GM21515 (cell line): Measurements from ENCODE around the gene P3H2.
"Not testable (repeated sequence)": the region's sequence is repeated elsewhere in the genome, so short reads cannot be mapped to it uniquely, and the experiment has no call there.

Experiments used
- ATAC-seq: cut with Tn5 transposase; IDR thresholded peaks from one replicate; pipeline ENCODE4 v1.9.1; 2021; ENCODE audit not compliant: unreplicated experiment

Gene P3H2, protein sequence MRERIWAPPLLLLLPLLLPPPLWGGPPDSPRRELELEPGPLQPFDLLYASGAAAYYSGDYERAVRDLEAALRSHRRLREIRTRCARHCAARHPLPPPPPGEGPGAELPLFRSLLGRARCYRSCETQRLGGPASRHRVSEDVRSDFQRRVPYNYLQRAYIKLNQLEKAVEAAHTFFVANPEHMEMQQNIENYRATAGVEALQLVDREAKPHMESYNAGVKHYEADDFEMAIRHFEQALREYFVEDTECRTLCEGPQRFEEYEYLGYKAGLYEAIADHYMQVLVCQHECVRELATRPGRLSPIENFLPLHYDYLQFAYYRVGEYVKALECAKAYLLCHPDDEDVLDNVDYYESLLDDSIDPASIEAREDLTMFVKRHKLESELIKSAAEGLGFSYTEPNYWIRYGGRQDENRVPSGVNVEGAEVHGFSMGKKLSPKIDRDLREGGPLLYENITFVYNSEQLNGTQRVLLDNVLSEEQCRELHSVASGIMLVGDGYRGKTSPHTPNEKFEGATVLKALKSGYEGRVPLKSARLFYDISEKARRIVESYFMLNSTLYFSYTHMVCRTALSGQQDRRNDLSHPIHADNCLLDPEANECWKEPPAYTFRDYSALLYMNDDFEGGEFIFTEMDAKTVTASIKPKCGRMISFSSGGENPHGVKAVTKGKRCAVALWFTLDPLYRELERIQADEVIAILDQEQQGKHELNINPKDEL

DNA sequence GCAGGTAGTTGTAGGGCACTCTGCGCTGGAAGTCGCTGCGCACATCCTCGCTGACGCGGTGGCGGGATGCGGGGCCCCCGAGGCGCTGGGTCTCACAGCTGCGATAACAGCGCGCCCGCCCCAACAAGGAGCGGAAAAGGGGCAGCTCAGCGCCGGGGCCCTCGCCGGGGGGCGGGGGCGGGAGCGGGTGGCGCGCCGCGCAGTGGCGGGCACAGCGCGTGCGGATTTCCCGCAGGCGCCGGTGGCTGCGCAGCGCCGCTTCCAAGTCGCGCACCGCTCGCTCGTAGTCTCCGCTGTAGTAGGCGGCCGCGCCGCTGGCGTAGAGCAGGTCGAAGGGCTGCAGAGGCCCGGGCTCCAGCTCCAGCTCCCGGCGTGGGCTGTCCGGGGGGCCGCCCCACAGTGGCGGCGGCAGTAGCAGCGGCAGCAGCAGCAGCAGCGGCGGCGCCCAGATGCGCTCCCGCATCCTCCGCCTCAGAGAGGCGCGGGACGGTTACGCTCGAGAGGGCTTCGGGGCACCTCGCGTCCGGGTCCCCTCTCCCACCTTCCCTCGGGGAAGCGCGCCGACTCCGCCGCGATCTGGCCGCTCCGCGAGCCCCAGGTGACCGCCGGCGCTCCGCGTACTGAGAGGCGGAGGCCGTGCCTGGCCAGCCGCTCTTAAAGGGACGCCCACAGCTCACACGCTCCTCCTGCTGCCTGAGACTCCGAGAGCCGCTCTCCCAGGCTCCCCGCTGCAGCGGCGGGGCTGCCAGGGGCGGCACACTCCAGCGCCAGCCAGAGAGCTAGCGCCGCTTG is at the start of gene P3H2:
Gene P3H2, minus strand, starts transcription at position 629 of the 792 bp plus-strand sequence. Its CDS starts 166 bp downstream, at position 463.
- peak; percentile 72 for ATAC-seq

DNA sequence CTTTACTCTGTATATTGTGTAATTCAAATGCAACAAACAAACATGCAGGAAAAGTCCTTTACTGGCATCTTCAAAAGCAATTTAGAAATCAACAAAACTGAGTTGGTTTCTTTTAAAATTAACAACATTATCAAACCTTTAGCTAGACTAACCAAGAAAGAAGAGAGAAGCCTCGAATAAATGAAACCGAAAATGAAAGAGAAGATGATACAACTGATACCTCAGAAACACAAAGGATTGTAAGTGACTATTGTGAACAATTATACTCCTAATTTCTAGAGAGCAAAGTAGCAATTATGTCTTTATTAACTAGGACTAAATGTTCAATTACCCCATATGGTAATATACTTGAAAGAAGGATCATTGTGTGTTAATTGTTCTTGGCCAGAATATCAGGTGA is 49.2 kb upstream of the P3H2 start:
- ATAC-seq, result peak; percentile 73

DNA sequence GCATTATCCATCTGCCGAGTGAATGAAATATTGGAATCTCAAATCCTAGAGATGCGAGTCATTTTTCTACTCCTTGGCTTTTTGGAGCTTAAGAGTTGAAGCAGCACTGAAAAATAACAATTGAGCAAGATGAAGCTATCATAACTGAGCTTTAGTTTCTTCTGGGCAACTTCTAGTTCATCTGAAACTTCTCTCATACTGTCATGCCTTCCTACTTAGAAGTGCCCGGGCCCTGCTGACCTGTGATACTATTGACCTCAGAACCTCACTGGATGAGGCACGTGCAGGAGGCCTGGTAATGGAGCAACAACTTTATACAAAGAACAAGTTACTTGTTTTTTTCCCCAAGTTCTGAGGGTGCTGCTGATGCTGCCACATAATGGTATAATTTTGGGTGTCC is 48.5 kb upstream of the P3H2 start:
- peak; percentile 32 for ATAC-seq

GRCh38 chr3:190167936-190168680 is 47.4 kb upstream of the P3H2 start:
- no peak for ATAC-seq

- no peak for ATAC-seq
Measured at GRCh38 chr3:190166948-190167347, 46.3 kb upstream of the P3H2 start.

GRCh38 chr3:190165253-190165652 is 44.6 kb upstream of the P3H2 start:
- ATAC-seq, result no peak

- not testable (repeated sequence) for ATAC-seq
Measured at GRCh38 chr3:190162013-190162412, 41.3 kb upstream of the P3H2 start.

GRCh38 chr3:190159902-190160435 is 39.3 kb upstream of the P3H2 start:
- no peak for ATAC-seq

- no peak for ATAC-seq
Measured at GRCh38 chr3:190158261-190158660, 37.6 kb upstream of the P3H2 start.

DNA sequence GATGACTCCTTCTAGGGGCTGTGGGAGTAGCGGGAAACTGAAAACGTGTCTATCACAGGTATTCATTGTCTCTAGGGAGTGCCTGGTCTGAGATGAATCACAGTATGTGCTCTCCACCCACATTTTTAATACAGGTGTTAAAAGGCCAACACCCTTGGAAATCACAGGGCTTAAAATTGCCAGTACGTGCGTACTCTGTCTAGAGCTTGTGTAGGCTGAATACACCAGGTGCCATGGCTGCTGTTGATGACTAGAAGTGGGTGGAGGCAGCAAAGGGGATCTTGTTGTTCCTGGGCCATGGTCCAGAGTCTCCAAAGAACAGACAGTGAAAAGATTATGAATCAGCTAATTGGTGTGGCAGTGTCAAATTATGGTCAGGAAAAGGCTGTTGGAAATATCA is 35.1 kb upstream of the P3H2 start:
- ATAC-seq, result no peak

DNA sequence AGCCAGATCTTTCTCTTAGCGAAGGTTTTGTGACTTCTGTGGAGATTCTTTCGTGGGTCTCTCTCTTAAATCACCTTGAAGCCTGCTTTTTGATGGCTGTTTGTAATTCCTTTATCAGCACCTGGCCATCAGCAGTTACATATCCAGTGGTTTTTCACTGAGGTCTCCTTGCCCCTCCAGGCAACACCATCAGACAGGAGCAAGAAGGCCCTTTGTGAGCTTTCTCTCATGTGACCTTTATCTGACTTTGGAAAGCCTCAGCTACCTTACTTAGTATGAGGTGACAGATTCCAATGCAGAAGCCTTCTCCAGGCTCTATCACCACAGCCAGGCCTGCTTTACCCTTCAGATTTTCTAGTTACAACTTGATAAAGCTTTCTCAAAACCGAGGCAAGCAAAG is 30.0 kb upstream of the P3H2 start:
- no peak for ATAC-seq

- not testable (repeated sequence) for ATAC-seq
Measured at GRCh38 chr3:190149830-190150619, 29.3 kb upstream of the P3H2 start.

- not testable (repeated sequence) for ATAC-seq
Measured at GRCh38 chr3:190144793-190145192, 24.1 kb upstream of the P3H2 start.

GRCh38 chr3:190142041-190142440 is 21.3 kb upstream of the P3H2 start:
- no peak for ATAC-seq

DNA sequence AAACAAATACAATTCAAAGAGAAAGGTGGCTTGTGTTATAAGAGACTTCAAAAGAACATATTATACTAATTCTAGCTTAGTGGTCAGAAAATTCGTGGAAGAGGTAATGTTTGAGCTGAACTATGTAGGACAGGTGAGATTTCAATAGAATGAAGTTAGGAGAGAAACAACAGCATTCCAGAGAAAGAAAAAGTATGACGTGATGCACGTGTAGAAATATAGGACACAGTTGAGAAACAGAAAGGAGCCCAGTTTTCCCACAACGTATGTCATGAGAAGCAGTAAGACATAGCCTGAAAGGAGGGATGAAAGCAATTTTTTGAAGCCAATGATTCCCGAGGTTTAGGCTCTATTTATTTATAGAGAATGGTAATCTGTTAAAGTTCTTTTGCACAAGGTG is 18.7 kb upstream of the P3H2 start:
- no peak for ATAC-seq

DNA sequence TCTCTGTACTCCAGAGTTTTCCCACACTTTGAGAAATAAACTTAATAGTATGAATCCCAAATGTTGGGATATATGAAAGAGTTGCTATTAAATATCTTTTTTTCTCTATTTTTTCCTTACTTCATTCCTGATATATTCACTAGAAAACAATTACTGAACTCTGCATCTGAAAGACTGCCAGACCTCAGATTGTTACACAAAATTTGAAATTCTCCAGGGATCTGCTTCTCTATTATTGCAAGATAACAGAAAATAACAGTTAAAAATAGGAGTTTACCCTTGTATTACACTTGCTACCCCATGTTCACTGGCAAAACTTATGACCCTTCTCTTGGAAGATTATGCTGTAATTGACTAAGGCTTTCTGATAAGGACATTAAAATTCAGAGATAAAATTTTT is 11.7 kb upstream of the P3H2 start:
- ATAC-seq, result no peak

DNA sequence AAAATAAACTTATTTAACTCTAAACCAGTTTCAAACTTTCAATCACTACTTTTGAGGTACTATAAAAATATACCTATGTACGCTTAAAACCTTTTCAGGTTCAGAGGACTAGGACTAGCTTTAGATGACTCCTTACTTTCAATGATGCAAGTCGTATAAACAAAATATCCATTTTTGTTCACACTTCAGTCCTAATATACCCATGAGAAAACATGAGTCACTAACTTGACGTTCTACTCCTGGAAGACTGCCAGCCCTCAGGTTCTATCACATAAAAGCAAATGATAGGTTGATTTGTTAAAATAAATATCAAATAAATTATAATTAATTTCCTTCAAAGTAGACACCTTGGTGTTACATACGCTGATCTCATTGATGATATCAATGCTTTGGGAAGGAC is 10.6 kb upstream of the P3H2 start:
- ATAC-seq, result no peak

DNA sequence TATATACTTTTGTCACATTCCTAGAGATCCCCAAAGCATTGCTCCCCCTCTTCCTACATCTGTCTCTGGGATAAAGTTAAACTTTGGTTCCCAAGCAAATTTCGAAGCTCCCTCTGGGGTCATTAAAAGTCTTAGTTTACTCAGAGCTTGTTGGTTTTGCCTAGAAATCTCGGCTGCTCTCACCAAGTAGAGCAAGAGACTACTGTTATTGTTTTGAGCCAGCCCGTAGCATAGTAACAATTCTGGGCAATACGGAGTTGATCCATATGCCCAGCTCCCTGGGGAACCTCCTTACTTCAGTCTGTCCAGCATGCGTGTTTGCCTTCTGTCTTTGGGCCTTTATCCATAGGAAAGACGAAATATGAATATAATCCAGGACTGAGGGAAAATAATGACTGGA is 10.0 kb upstream of the P3H2 start:
- ATAC-seq, result no peak

DNA sequence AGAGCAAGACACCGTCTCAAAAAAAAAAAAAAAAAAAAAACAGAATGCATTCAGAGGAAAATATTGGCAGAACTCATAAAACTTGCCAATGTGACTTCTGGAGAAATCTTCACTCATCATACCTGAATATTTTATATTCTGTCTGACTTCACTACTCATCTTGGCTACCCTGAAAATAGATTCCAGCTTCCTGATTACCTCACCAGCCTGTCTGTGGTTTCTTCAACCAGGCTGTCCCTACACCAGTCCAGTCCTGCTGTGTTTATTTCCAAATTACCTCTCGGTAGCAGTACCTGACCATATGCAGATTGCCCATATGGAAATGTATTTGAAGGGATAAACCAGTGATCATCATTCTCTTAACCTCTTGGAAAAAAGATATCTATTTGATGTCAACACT is 9.3 kb upstream of the P3H2 start:
- no peak for ATAC-seq

GRCh38 chr3:190127797-190128196 is 7.1 kb upstream of the P3H2 start:
- no peak for ATAC-seq
